PC-9 (cell line): ENCODE data around the gene FAM131B. TPM values are rescaled to one million over a fixed set of nuclear protein-coding genes. Genes with fewer than 3 reads are reported as not detected.
A peak's percentile ranks its signal among the peaks of the same experiment; 100 is the strongest.

ENCODE experiments used
- BruUV-seq: library from RNA; stranded (reverse); fragments of 400-500 nt; replicated peaks from 2 replicates; lab custom pipeline; 2021; lab: Mats Ljungman, UMichigan
- CTCF ChIA-PET: fragments of 300-600 bp; sonication (Branson Sonifier 250); formaldehyde crosslinking; loops from one replicate; lab custom pipeline; 2022; ENCODE audit warnings: antibody characterized with exemption; lab: Charles Lee
- POLR2A ChIA-PET: fragments of 300-600 bp; sonication (Branson Sonifier 250); formaldehyde crosslinking; loops from one replicate; lab custom pipeline; 2022; ENCODE audit warnings: antibody characterized with exemption; ENCODE audit not compliant: unreplicated experiment; lab: Charles Lee
- DNase-seq, 2 experiments: peaks; one replicate each; pipeline versions ENCODE4 v3.0.0 to v3.0.0-alpha.2; 2015 to 2022; ENCODE audit warnings: mixed read lengths in 1 of 2
- H2AFZ ChIP-seq: fragments of 200-600 bp; sonication (generic); 2 replicates; pipeline ENCODE4 v1.8.1; 2017; ENCODE audit warnings: antibody characterized with exemption
- H3F3A ChIP-seq: fragments of 200-600 bp; sonication (generic); 2 replicates; pipeline ENCODE4 v1.8.1; 2017; ENCODE audit warnings: antibody characterized with exemption, mild to moderate bottlenecking, low read depth; ENCODE audit not compliant: insufficient read depth
- H3K27ac ChIP-seq: fragments of 200-600 bp; sonication (generic); 2 replicates; pipeline ENCODE4 v1.6.1; 2016; ENCODE audit warnings: mixed run types
- H3K27me3 ChIP-seq: fragments of 200-600 bp; sonication (generic); 2 replicates; pipeline ENCODE4 v1.6.1; 2016; ENCODE audit warnings: low read depth, mixed run types; ENCODE audit not compliant: insufficient read depth
- H3K36me3 ChIP-seq: fragments of 200-600 bp; sonication (generic); 2 replicates; pipeline ENCODE4 v1.6.1; 2016; ENCODE audit warnings: low read depth, mixed run types
- H3K4me1 ChIP-seq: fragments of 200-600 bp; sonication (generic); replicated peaks from 2 replicates; pipeline ENCODE4 v1.6.1; 2016; ENCODE audit warnings: mixed run types; ENCODE audit not compliant: insufficient read depth
- H3K4me2 ChIP-seq: fragments of 200-600 bp; sonication (generic); 2 replicates; pipeline ENCODE4 v1.6.1; 2017; ENCODE audit warnings: mixed run types
- H3K4me3 ChIP-seq: fragments of 200-600 bp; sonication (generic); 2 replicates; pipeline ENCODE4 v1.6.1; 2016; ENCODE audit warnings: mixed run types
- H3K79me2 ChIP-seq: fragments of 200-600 bp; sonication (generic); 2 replicates; pipeline ENCODE4 v1.6.1; 2017; ENCODE audit warnings: low read depth, mixed run types
- H3K9me2 ChIP-seq: fragments of 200-600 bp; sonication (generic); 2 replicates; pipeline ENCODE4 v1.8.1; 2017; ENCODE audit warnings: mild to moderate bottlenecking; ENCODE audit not compliant: insufficient read depth
- H3K9me3 ChIP-seq: fragments of 200-600 bp; sonication (generic); 2 replicates; pipeline ENCODE4 v1.8.1; 2016; ENCODE audit warnings: low read depth; ENCODE audit not compliant: insufficient read depth
- H4K20me1 ChIP-seq: fragments of 200-600 bp; sonication (generic); 2 replicates; pipeline ENCODE4 v1.8.1; 2017; ENCODE audit not compliant: insufficient read depth
- EZH2 ChIP-seq: fragments of 200-600 bp; sonication (generic); IDR thresholded peaks from 2 replicates; pipeline ENCODE4 v1.8.0; 2017; ENCODE audit warnings: antibody characterized with exemption, low read depth
- intact Hi-C: fragments of 100-400 bp; cut with micrococcal nuclease; formaldehyde crosslinking; loops from one replicate; pipeline ENCODE4 v1.10.0; 2022; ENCODE audit not compliant: unreplicated experiment
- total RNA-seq: library from RNA; stranded (reverse); gene quantifications from 2 replicates; pipeline ENCODE4 v1.2.3, GENCODE V29; 2021
- TF ChIP-seq, protein P1 (sequence below): fragments of 200-600 bp; sonication (generic); conservative IDR thresholded peaks from 2 replicates; pipeline ENCODE4 v1.6.1; 2017; ENCODE audit warnings: mixed run types, antibody characterized with exemption, mild to moderate bottlenecking, moderate library complexity

FAM131B gene
- total RNA-seq, 1 experiment from 2014 or later = 0.65 TPM

DNA sequence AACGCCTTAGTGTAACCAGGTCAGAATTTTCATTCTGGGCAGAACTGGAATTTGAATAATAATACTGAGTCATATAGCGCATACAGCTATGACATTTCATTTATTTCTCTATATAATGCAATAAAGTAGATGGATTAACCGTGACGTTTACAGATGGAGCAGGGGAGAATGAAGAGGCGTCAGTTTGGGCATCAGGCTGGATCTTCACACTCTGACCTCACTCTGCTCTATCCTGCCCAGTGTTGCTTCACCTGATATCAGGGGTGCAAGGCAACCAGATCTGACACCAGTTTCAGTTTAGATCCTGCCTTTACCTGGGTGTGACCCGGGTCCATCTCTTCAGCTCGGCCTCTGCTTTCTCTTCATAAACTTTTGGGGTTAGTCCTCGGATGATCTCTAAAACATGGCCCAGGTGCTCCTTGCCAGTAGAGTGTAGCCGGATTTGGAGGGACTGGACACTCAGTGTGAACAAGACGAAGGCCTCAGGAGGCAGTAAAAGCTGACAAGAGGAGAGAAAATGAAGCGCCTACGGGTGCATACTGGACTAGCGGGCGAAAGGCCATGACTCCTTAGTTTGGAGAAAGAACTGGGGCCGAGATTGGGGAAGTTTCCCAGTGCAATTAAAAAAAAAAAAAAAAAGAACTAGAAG is 17.2 kb upstream of the FAM131B start:
- Histone ChIP-seq H3F3A (peaks cover 13% of the 10 kb centered on the region; the same call in 1 of the 2 replicates), H3K4me2 (peak overlapping the region; percentile 96), H3K27me3 (no peaks in the 10 kb centered on the region), H3K36me3 (peaks cover 13% of the 10 kb centered on the region; the same call in 1 of the 2 replicates), H3K4me3 (peak overlapping the region; percentile 74), H3K79me2 (peaks cover 48% of the 10 kb centered on the region), H3K27ac (peak overlapping the region; percentile 89), H3K9me3 (no peaks in the 10 kb centered on the region), H4K20me1 (peaks cover 24% of the 10 kb centered on the region), H2AFZ (peak overlapping the region; percentile 65; the same call in 1 of the 2 replicates), H3K9me2 (no peaks in the 10 kb centered on the region), H3K4me1 (peaks cover 35% of the 10 kb centered on the region)
- ChIA-PET POLR2A (interaction anchor here (0.5 to 1.0 kb wide), 5 partner anchors 9 to 1701 kb away, joined by 3 to 28 read pairs (median 3); no protein-coding TSS in a partner anchor), CTCF (interaction anchor here (0.6 to 1.0 kb wide), 6 partner anchors 9 to 1405 kb away, joined by 3 to 7 read pairs (median 4); no protein-coding TSS in a partner anchor)
- no peak for DNase-seq
- intact Hi-C loops = loop anchor here (1.0 to 5.0 kb wide), 5 partner anchors 35 to 497 kb away; partner anchors contain the start of gene CASP2
- no TSS peak for BruUV-seq
- TF ChIP-seq, protein P1, sequence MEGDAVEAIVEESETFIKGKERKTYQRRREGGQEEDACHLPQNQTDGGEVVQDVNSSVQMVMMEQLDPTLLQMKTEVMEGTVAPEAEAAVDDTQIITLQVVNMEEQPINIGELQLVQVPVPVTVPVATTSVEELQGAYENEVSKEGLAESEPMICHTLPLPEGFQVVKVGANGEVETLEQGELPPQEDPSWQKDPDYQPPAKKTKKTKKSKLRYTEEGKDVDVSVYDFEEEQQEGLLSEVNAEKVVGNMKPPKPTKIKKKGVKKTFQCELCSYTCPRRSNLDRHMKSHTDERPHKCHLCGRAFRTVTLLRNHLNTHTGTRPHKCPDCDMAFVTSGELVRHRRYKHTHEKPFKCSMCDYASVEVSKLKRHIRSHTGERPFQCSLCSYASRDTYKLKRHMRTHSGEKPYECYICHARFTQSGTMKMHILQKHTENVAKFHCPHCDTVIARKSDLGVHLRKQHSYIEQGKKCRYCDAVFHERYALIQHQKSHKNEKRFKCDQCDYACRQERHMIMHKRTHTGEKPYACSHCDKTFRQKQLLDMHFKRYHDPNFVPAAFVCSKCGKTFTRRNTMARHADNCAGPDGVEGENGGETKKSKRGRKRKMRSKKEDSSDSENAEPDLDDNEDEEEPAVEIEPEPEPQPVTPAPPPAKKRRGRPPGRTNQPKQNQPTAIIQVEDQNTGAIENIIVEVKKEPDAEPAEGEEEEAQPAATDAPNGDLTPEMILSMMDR = no peak
- TF ChIP-seq EZH2 = no peak

DNA sequence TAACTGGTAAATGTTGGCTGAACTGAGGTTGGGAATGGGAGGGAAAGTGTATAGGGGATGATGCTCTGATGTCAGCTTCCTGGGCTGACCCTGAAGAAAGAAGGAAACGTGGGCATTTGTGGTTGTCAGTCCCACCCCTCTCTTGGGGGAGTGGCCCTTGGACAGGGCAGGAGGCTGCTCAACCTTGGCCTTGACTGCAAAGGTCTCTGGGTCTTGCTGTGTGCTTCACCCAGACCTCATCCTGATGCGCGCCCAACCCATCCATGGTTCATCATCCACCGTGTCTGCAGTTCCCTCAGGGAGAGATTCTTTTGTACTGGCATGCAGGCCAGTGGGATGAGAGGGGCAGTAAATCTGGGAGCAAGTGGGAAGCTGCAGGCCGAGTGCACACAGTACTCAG is 13.9 kb upstream of the FAM131B start:
- DNase-seq = no peak

DNA sequence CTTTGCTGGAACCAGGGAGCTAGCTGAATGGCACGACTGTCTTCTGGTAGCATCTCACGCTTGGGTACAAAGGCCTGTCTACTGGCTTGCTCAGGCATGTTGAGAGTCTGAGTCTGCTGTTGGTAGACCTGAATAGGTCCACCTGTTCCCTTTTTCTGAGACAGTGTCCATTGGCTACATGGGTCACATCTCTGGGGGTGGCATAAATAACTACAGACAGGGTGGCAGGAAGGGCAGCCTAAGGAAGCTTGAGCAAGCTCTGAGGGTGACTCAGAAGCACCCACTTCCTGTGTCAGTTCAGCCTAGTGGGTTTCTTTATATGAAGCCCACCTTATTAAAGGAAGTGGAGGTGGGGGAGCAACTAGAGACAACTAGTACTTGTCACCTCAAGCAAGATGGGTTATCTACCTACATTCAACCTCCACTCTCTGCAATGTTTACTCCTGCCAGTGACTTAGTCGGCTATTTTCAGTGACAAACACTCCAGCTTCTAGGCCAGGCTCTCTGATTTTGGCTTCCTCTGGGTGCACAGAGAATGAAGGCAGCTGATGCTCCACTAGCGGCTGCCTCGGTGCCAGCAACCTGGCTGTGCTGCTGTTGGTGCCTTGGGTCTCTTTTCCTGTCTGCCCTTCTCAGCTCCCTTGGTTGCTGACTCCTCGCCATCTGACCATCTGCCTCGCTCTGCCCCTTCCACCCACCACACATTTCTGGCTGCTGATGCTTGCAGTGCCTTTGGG is 13.0 kb upstream of the FAM131B start:
- H2AFZ ChIP-seq = no peak overlapping the region

More for the DNA sequence above, 13.9 kb upstream of the FAM131B start:
- no TSS peak for BruUV-seq
- Histone ChIP-seq H3K4me2 (no peak overlapping the region), H3K79me2 (peaks cover 15% of the 10 kb centered on the region), H3K36me3 (no peaks in the 10 kb centered on the region), H3K9me3 (no peaks in the 10 kb centered on the region), H3K9me2 (no peaks in the 10 kb centered on the region), H3F3A (peaks cover 3% of the 10 kb centered on the region; the same call in 1 of the 2 replicates), H4K20me1 (no peaks in the 10 kb centered on the region), H3K4me1 (peaks cover 29% of the 10 kb centered on the region), H3K27me3 (no peaks in the 10 kb centered on the region), H3K4me3 (no peak overlapping the region), H3K27ac (no peak overlapping the region), H2AFZ (no peak overlapping the region)
- ChIA-PET POLR2A (interaction anchor here (0.6 kb wide), 1 partner anchor 42 kb away, joined by 4 read pairs; no protein-coding TSS in a partner anchor), CTCF (interaction anchor here (0.6 kb wide), 1 partner anchor 70 kb away, joined by 10 read pairs; no protein-coding TSS in a partner anchor)
- intact Hi-C loops = no loop called here
- no peak for TF ChIP-seq EZH2
- TF ChIP-seq, protein P1 = no peak

More for the DNA sequence above, 13.0 kb upstream of the FAM131B start:
- DNase-seq = no peak
- Histone ChIP-seq H3K27ac (no peak overlapping the region), H3K4me2 (0 out of 2 replicates have a peak overlapping the region, but pooled peaks have one; percentile 1), H3K79me2 (peaks cover 14% of the 10 kb centered on the region), H3K4me1 (peaks cover 29% of the 10 kb centered on the region), H3K4me3 (no peak overlapping the region), H3K9me2 (no peaks in the 10 kb centered on the region), H4K20me1 (no peaks in the 10 kb centered on the region), H3K9me3 (no peaks in the 10 kb centered on the region), H3F3A (peaks cover 1% of the 10 kb centered on the region; the same call in 1 of the 2 replicates), H3K36me3 (no peaks in the 10 kb centered on the region), H3K27me3 (no peaks in the 10 kb centered on the region)
- no TSS peak for BruUV-seq
- intact Hi-C loops = no loop called here
- TF ChIP-seq, protein P1 = no peak
- TF ChIP-seq EZH2 = no peak
- CTCF ChIA-PET = interaction anchor here (0.5 kb wide), 1 partner anchor 48 kb away, joined by 3 read pairs; no protein-coding TSS in a partner anchor
- POLR2A ChIA-PET = no interaction called here
